Panc1 (cell line): ENCODE measurements around the gene HOXA7.

Experiments used
- TF ChIP-seq, protein P1 (sequence below), 2 experiments: IDR thresholded peaks; 2 replicates each; pipeline ENCODE4 v1.6.1; 2011 to 2012; ENCODE audit warnings: low read depth in 2 of 2, control low read depth in 1 of 2, low read length in 1 of 2, mild to moderate bottlenecking in 1 of 2, moderate library complexity in 1 of 2; ENCODE audit not compliant: insufficient read depth in 1 of 2
- TF ChIP-seq, protein P2 (sequence below): fragments of 450-650 bp; IDR thresholded peaks from 2 replicates; pipeline ENCODE4 v1.5.1; 2017; ENCODE audit warnings: mild to moderate bottlenecking

DNA sequence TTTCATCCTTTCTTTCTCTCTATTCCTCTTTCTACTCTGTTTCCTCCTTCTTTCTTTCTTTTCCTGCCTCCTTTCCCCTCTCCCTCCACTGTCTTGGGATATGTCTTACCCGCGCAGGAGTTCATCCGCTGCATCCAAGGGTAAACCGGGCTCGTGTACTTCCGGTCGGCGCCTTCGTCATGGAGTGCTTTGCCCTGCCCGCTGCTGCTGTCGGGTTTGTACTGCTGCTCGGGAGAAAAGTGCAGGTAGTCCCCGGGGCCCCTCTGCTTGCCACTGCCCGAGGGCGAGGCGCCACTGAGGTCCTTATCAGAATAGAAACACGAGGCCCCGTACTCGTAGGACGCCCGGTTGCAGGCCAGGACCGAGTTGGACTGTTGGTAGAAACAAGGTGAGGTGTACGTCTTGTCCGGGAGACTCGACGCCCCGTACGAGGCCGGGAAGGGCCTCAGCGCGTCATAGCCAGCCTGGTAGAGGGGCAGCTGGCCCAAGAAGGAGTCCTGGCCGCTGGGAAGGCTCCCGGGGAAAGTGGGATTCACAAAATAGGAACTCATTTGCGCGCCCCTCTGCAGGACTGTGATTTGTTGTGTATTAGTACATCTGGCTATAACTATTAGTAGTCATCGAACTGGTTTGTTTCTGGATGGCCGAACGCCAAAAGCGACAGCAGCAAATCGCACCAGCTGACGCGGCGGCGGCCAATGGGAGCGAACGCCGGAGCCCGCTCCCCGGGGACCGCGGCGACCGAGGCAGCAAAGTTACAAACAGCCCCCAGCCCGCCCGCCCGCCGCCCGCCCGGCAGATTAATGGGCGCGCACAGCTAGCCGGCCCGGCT, 9.1 kb downstream of the HOXA7 start, which contains the start of gene HOXA6:
- TF ChIP-seq, protein P1, sequence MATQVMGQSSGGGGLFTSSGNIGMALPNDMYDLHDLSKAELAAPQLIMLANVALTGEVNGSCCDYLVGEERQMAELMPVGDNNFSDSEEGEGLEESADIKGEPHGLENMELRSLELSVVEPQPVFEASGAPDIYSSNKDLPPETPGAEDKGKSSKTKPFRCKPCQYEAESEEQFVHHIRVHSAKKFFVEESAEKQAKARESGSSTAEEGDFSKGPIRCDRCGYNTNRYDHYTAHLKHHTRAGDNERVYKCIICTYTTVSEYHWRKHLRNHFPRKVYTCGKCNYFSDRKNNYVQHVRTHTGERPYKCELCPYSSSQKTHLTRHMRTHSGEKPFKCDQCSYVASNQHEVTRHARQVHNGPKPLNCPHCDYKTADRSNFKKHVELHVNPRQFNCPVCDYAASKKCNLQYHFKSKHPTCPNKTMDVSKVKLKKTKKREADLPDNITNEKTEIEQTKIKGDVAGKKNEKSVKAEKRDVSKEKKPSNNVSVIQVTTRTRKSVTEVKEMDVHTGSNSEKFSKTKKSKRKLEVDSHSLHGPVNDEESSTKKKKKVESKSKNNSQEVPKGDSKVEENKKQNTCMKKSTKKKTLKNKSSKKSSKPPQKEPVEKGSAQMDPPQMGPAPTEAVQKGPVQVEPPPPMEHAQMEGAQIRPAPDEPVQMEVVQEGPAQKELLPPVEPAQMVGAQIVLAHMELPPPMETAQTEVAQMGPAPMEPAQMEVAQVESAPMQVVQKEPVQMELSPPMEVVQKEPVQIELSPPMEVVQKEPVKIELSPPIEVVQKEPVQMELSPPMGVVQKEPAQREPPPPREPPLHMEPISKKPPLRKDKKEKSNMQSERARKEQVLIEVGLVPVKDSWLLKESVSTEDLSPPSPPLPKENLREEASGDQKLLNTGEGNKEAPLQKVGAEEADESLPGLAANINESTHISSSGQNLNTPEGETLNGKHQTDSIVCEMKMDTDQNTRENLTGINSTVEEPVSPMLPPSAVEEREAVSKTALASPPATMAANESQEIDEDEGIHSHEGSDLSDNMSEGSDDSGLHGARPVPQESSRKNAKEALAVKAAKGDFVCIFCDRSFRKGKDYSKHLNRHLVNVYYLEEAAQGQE (IDR thresholded peaks at IDR 0.05; ENCODE audit: insufficient read depth in 1 of 2, low read depth in 2 of 2, low read length in 1 of 2), result no peak
- TF ChIP-seq, protein P2, sequence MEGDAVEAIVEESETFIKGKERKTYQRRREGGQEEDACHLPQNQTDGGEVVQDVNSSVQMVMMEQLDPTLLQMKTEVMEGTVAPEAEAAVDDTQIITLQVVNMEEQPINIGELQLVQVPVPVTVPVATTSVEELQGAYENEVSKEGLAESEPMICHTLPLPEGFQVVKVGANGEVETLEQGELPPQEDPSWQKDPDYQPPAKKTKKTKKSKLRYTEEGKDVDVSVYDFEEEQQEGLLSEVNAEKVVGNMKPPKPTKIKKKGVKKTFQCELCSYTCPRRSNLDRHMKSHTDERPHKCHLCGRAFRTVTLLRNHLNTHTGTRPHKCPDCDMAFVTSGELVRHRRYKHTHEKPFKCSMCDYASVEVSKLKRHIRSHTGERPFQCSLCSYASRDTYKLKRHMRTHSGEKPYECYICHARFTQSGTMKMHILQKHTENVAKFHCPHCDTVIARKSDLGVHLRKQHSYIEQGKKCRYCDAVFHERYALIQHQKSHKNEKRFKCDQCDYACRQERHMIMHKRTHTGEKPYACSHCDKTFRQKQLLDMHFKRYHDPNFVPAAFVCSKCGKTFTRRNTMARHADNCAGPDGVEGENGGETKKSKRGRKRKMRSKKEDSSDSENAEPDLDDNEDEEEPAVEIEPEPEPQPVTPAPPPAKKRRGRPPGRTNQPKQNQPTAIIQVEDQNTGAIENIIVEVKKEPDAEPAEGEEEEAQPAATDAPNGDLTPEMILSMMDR, result no peak
